CD4-positive, alpha-beta T cell treated with Interleukin-15 for 4 hours (primary cell): ENCODE data around the gene AGBL4.

Experiments
- DNase-seq: peaks from one replicate; pipeline ENCODE4 v3.0.0-alpha.2; 2020; ENCODE audit warnings: low spot score

Gene AGBL4

DNA sequence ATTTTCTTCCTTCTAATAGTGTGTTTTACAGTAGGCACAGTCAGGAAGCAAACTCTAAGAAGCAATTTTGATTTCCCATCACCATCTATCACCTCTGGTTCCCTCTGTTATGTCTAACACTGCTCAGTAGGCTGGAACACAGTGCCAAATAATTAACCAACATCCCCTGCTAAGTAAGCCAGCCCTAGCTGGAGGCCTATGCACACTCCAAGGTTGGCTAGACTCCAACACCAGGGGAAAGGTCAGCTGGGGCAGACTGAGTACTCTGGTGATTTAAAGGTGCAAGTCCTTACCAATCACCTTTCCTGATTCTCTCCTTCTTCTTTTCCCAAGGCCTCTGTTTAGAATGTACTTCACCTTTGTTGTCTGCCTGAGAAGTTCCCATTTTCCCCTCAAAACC lies 1200.6 kb downstream of the AGBL4 start:
- no peak for DNase-seq

DNA sequence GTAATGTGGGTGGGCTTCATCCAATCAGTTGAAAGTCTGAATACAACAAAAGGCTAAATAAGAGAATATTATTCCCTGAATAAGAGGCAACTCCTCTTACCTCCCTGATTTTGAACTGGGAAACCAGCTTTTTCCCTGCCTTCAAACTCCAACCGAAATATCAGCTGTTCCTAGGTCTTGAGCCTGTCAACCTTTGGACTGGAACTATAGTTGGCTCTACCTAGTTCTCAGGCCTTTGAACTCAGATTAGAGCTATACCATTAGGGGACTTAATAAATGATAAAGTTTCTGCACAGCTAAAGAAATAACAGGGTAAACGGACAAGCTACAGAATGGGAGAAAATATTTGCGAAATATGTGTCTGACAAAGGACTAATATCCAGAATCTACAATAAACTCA lies 1203.3 kb downstream of the AGBL4 start:
- no peak for DNase-seq

GRCh38 chr1:48817505-48818114 lies 1206.1 kb downstream of the AGBL4 start:
- no peak for DNase-seq

DNA sequence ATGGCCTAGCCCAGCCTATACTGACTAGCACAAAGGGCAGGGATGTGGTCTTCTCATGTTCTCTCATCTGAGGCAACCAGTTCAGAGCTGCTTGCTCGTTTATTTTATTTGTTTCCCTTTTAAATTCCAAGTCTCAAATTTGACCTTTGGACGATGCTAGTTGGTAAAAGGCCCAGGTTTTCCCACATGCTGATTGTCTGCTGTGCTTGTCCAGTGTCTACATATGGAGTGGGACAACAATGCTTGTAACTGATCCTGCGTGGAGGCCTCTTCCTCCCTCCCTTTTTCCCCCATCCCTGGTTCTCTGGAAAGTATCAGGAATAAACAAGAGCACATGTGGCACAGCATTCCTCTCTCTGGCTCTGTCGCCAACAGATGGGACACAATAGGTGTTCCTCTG lies 1213.0 kb downstream of the AGBL4 start:
- DNase-seq = no peak

- no peak for DNase-seq
Observed at GRCh38 chr1:48808496-48808895, 1215.3 kb downstream of the AGBL4 start.

- no peak for DNase-seq
Observed at GRCh38 chr1:48807554-48808260, 1216.0 kb downstream of the AGBL4 start.

DNA sequence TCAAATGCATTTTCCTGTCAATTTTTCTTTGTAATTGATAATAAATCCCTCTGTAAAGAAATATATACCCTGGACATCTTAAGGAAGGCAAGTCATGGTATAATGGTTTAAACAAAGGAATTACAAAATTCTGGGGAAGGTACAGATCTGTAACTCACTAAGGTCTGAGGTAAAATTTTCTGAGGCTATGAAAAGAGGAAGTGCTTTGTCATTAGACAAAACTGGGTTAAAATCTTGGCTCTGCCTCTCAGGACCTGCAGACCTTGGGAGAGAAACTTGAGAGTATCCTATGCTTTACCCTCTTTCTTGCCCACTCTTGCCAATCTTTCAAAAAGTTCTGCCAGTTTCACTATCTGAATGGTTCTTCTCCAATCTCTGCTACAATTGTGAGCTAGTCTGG lies 1220.3 kb downstream of the AGBL4 start:
- no peak for DNase-seq

- no peak for DNase-seq
Observed at GRCh38 chr1:48794816-48795215, 1228.9 kb downstream of the AGBL4 start.

GRCh38 chr1:48793863-48794262 lies 1229.9 kb downstream of the AGBL4 start:
- no peak for DNase-seq

GRCh38 chr1:48792961-48793360 lies 1230.8 kb downstream of the AGBL4 start:
- DNase-seq = no peak

DNA sequence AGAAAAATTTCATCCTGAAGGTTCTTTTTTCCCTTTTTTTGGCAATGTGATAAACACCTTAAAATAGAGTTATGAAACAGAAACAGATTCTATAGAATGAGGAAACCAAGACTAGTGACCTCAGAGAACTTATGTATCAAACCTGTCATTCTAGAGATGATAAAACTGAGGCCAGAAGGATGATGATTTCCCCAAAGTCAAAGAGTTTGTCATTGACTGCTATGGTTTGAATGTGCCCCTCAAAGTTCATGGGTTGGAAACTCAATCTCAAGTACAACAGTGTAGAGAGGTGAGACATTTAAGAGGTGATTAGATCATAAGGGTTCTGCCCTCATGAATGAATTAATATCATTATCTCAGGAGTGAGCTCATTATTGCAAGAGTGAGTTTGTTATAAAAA lies 1233.4 kb downstream of the AGBL4 start:
- DNase-seq = no peak

GRCh38 chr1:48789903-48790302 lies 1233.9 kb downstream of the AGBL4 start:
- DNase-seq = no peak

- no peak for DNase-seq
Observed at GRCh38 chr1:48785869-48786268, 1237.9 kb downstream of the AGBL4 start.

- DNase-seq = no peak
Observed at GRCh38 chr1:48784301-48784700, 1239.5 kb downstream of the AGBL4 start.

DNA sequence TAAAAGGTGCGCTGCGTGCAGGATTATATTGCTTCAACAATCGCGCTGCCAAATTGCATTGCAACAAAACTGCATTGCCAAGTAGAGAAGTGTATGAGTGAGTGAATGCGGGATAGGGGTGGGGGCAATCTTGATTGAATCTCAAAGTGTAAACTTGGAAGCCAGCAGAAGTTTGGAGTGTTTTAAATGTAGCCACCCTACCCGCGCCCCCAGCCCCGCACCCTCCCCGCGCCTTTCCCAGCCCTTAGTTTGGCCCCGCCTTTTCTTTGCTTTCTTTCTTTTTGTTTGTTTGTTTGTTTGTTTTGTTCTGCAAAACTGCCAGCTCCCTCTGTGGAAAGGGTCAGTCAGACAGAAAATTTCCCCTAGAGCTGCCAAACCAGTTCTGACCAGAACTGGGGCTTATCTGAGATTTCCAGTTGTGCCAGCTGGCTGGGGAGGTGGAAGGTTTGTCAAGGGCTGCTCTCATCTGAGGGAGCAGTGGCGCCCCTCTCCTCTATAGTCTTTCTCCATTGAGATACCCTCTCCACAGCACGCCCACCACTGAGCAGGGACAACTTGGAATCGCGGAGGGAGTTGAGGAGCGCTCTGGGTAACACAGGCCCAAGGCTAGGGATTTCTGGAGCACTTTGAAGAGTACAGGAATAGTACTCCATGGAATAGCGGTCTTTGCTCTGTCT lies 1246.4 kb downstream of the AGBL4 start:
- DNase-seq = no peak

GRCh38 chr1:48776393-48777218 lies 1247.1 kb downstream of the AGBL4 start, which contains the start of gene BEND5:
Gene BEND5, minus strand, starts transcription at chr1:48776891. Its CDS starts 60 bp downstream, at chr1:48776831.
- DNase-seq = peak; percentile 35

DNA sequence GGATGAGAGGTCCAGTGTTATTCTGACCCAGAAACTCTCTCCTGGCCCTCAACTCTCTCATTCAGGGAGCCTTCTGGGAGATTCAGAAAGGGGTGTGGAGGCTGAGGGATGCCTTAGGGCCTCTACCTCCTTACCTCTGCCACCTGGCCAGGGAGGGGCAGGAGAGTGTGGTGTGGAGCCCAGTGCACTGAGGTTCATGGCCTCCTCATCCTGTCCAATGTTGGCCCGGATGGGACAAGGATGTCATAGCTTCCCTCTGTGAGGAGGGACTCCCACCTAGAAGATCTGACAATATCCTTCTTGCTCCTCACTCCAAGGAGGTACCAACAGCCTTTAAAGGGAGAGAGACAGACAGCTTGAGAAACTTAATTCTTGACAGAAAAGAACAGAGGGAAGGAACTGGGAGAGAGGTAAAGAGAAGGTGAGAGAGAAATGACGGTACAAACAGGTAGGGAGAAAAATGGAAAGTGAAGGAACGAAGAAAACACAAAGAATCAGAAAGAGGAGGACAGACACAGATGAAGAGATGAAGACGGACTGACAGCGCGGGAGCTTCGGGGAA lies 1247.8 kb downstream of the AGBL4 start:
- DNase-seq = no peak

DNA sequence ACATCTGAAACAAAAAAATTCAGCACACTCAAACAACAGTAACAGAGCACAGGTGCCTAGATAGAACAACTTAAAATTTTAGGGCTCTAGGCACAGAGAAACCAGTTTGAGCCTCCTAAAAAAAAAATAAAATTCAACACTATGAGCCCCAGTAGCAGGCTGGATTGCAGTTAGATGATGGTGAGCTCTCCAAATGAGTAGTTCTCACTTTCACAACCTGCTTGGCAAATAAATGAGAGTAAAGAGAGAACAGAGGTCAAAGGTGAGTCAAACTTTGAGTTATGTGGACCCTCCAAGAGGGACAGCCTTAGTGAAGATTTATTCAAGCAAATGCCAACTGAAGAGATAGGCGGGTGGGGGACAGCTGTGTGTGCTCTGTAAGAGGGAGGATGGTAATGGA lies 1250.6 kb downstream of the AGBL4 start:
- no peak for DNase-seq

- DNase-seq = no peak
Observed at GRCh38 chr1:48772211-48772610, 1251.5 kb downstream of the AGBL4 start.

DNA sequence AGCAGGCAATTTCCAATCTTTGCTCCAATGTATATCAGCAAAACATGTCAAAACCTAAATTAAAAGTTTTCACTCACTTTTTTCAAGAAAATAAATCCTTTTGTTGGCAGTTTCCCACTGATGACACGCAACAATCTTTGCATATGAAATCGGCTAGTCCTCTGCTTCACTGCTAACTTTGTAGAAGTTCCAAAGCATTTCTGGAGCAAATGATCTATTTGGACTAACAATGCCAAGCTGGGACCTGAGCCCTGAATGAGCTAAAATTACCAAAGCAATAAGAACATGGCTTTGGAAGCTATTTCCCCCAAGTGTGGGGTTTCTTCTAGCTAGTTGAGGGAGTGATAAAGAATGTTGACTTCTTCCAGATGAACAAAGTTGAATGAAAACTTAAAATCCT lies 1252.2 kb downstream of the AGBL4 start:
- DNase-seq = no peak

- no peak for DNase-seq
Observed at GRCh38 chr1:48767975-48768510, 1255.7 kb downstream of the AGBL4 start.

DNA sequence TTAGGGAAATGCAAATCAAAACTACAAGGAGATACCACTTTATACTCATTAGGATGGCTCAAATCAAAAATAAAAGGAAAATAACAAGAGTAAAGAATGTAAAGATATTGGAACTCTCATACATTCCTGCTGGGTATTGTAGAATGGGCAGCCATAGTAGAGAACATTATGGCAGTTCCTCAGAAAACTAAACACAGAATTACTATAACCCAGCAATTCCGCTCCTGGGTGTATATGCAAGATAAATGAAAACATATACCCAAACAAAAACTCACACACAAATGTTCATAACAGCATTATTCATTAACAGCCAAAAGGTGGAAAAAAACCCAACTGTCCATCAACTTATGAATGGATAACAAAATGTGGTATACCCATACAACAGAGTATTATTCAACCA lies 1258.4 kb downstream of the AGBL4 start:
- DNase-seq = no peak
